Measurements from ENCODE around the gene SLC10A7.
"Not testable (repeated sequence)": the region's sequence is repeated elsewhere in the genome, so short reads cannot be mapped to it uniquely, and the experiment has no call there.

Gene SLC10A7

DNA sequence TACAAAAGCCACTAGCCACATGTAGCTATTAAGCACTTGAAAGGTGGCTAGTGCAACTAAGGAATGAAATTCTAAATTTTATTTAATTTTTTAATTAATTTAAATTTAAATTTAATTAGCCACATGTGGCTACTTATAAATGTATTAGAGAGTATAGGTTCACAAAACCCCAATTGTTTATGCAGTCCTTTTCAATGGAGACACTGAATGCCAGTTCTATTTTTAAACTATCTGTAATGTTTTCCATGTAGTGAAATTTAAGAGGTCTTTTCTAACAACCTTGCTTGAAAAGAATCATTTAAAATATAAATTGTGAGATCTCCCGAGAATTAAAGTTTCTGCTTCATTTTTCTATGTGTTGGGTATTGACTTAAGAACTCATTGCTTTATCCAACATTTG lies 154.4 kb downstream of the SLC10A7 start:
- DNase-seq (ENCODE audit: low read depth in 2 of 2) = no peak

DNA sequence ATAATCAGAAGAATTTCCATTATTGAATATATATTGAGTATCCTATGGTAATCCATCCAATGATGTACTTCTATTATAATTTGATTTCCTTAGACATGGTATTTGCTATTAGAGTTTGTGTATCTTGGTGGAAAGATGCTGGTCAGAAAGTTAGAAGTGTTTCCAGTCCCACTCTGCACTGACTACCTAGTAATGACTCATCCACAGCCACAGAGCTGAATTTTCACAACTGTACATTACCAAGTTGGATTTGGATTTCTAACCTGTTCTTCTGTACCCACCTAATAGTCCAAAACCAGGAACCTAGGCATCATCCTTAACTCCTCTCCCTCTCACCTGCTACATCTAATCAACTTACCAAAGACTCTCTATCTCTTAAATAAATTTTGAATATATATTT lies 162.0 kb downstream of the SLC10A7 start:
- DNase-seq (ENCODE audit: low read depth in 2 of 2) = no peak

DNA sequence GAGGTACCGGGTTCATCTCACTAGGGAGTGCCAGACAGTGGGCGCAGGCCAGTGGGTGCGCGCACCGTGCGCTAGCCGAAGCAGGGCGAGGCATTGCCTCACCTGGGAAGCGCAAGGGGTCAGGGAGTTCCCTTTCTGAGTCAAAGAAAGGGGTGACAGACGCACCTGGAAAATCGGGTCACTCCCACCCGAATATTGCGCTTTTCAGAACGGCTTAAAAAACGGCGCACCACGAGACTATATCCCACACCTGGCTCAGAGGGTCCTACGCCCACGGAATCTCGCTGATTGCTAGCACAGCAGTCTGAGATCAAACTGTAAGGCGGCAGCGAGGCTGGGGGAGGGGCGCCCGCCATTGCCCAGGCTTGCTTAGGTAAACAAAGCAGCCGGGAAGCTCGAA lies 171.6 kb downstream of the SLC10A7 start:
- DNase-seq (ENCODE audit: low read depth in 2 of 2) = not testable (repeated sequence)

DNA sequence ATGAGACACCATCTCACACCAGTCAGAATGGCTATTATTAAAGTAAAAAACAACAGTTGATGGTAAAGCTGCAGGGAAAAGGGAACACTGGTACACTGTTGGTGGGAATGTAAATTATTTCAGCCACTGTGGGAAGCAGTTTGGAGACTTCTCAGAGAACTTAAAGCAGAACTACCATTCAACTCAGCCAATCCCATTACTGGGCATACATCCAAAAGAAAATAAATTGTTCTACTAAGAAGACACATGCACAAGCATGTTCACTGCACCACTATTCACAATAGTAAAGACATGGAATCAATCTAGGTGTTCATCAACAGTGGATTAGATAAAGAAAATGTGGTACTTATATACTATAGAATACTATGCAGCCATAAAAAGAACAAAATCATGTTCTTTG lies 172.4 kb downstream of the SLC10A7 start:
- no peak for DNase-seq (ENCODE audit: low read depth in 2 of 2)

DNA sequence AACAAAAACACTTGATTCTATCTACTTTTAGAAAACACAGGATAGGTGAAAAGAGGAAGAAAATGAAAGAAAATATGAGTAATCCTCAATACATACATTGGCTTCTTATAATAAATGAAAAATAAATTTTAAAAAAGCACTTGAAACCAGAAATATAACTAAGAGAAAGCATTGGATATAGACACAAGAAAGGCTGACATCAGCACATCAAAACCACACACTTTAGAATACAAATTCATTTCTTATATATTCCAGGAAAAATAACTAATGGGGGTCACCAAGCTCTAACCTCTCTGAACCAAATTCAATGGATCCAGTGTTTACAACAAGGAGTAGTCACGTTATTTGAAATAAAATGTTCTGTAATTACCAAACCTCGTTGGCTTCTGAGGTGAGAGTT lies 173.9 kb downstream of the SLC10A7 start:
- DNase-seq (ENCODE audit: low read depth in 2 of 2) = no peak

DNA sequence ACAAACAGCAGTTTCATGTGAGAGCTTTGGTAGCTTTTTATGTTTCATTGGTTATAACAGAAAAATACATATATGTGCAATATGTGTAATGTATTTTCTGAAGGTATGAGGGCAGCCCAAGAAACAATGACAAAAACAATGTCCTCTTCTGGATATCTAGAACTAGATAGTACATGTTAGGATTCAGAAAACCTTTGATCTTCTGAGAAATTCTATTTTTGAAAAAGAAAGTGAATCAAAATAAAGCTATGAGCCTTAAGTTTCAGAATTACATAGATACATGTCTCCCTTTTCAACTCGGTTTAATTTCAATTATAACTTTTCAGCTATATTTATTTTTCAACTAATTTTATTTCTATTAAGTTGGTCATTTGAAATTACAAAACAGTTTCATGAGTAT lies 175.5 kb downstream of the SLC10A7 start:
- DNase-seq (ENCODE audit: low read depth in 2 of 2) = no peak

DNA sequence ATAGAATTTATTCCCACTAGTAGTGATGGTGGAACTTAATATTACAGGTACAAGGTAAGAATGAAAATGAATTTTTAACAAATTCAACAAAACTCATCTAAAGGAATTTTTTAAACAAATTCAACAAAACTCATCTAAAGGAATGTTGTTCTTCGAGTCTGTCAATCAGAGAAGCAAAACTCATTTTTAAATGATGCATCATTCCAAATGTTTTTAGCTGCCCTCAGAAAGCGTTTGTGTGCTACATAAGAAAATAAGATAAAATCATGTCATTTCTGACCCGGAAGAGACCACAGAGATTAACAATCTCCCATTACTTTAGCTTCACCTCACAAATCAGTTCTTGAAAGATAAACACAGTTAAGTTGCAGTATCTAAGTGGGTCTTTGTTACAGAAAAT lies 178.0 kb downstream of the SLC10A7 start:
- no peak for DNase-seq (ENCODE audit: low read depth in 2 of 2)

DNA sequence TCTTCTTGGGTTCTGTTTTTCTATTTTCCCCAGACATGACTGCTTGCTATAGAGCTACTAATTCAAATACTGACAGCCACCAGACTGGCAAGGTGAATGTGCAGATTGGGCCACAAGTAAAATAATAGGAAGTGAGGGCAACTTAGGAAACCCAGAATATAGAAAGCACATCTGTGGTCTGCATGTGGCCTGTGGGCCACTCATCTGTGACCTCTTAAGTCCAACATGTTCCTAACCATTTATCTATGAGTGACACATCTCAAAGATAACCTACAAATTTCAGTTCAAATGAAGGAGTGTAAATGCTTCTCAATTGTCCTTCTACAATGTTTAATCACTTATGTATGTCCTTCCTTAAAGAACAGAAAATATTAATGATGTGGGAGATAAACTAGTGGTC lies 178.5 kb downstream of the SLC10A7 start:
- no peak for DNase-seq (ENCODE audit: low read depth in 2 of 2)

DNA sequence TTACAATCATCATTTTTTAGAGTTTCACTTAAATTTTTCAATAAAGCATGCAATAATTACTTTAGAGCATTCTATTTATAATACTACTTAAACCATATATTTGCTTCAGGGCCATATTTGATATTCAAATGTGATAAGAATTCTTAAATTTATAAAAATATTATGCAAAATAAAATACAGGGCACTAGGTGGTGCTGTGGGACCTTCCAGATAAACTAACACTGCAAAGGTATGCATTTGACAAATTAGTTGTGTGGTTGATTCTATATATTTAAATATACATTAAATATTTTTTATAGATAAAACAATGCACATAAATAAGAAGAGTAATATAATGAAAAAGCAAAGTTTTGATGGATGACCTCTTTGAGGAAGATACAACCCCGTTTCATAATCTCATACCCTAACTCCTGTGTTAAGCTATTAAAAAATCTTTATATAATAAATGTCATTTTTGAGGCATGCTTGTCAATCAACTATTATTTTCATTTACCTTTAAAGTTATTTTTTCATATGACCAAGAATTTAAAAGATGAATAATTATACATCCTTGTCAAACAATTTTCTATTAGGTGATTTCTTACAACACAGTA lies 179.0 kb downstream of the SLC10A7 start:
- peak in 1 of 2 experiments; percentile 8 for DNase-seq (ENCODE audit: low read depth in 2 of 2)

DNA sequence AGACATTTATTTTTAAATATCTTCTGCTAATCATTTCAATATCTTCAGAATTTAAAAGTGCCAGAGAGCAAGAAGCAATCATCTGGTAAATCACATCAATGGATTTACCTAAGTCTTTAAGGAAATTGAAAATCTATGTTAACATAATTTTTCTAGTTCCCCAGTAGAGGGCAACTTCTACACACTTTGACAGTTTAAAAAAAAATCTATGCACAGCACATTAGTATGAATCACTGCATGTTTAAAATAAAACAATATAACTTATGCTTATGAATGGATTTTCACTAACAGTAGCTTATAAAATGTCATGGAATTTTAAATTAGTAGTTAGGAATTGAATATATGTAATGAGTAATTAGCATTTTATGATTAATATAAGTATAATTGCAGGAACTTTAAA lies 180.9 kb downstream of the SLC10A7 start:
- peak in 1 of 2 experiments; percentile 12 for DNase-seq (ENCODE audit: low read depth in 2 of 2)

DNA sequence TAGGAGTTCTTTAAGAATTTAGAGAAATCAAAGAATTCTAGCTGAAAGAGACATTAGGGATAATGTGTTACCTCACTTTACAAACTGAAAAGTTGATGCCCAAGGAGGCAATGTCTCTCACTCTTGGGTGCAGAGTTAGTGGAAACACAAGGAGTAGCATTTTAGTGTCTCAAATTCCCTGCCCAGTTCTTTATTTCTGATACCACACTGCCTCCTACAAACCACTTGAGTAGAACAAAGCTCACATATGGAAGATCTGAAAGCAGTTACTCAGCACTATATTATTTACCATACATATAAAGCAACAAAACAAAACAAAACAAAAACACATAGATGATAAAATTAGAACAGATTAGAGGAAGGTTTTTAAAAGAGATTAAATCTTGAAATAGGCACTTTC lies 183.2 kb downstream of the SLC10A7 start:
- no peak for DNase-seq (ENCODE audit: low read depth in 2 of 2)

DNA sequence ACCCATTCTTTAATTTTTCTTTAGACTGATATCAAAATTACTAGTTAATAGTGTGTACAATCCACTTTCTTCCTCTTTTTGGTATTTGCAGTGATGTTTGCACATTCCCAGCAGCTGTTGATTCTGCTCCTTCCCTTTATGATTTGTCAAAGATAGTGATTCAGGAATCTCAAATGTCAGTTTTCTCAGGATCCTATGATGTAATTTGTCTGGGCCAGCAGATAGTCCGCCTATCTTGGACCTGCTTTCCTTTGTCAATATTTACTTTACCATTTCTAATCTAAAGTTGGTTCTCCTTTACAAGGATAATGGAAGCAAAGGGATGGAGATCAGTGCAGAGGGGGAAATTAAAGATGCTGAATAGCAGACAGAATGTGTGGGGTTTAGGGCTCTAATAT lies 185.3 kb downstream of the SLC10A7 start:
- DNase-seq (ENCODE audit: low read depth in 2 of 2) = no peak

DNA sequence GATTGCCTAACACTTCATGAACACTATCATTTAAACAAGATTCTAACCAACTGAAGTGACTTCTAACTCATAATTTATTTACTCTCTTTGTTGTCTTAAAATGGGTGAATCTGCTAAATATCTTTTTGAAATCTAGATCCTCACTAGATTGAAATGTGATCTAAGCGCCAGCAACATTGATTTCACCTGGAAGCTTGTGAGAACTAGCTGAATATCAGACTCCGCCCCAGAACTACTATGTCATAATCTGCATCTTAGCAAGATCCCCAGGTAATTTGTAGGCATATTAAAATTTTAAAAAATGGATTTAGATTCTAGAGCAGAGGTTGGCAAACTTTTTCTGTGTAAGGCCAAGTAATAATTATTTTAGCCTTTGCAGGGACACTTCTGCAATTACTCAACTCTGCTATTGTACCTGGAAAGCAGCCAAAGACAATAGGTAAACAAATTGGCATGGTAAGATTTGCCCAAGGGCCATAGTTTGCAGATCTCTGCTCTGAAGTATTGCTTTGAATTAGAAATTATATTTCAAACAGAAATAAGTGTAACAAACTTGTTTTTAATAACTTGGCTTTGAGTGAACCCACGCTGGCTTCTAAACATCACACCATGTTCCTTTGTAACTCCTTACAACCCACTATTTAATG lies 185.9 kb downstream of the SLC10A7 start:
- no peak for DNase-seq (ENCODE audit: low read depth in 2 of 2)

DNA sequence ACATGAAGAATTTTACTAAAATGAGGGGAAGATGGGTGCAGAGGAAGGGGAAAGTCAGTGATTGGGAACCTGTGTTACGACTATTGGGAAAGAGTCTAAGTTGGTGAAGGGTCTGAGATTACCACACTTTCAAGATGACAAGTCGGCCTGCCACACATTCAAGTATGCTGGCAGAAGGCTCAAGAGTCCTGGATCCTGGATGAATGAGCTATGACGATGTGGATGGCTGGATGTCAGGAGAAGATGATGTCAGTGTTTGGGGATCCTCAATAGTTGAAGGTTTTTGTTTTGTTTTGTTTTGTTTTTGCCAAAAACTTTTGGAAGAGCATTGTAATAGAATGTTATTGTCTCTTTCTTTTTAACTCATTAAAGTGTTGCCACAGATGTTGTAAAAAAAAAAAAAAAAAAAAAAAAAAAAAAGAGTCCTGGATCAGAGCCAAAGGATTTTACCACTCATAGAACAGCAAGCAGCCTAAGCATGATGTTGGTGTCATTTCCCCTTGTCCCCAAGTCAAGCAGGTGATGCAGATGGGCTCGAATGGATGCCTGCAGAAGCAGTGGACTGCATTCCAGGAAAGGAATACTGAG lies 186.8 kb downstream of the SLC10A7 start:
- no peak for DNase-seq (ENCODE audit: low read depth in 2 of 2)

DNA sequence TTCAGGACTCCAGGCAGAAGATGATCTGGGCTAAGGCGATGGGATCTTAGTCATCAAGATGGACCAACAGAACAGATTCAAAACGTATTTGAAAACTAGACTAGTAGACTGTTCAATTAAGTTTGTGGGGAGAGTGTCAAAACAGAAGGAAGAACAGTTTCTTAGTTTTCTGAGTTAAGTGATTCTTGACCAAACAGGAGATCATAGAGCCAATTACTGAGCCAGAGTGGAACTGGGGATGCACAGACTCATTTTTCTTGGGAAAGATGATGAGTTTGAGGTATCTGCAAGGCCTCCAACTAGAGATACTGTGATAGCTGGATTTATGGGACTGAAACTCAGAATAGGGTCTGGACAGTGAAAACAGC lies 187.9 kb downstream of the SLC10A7 start:
- no peak for DNase-seq (ENCODE audit: low read depth in 2 of 2)

DNA sequence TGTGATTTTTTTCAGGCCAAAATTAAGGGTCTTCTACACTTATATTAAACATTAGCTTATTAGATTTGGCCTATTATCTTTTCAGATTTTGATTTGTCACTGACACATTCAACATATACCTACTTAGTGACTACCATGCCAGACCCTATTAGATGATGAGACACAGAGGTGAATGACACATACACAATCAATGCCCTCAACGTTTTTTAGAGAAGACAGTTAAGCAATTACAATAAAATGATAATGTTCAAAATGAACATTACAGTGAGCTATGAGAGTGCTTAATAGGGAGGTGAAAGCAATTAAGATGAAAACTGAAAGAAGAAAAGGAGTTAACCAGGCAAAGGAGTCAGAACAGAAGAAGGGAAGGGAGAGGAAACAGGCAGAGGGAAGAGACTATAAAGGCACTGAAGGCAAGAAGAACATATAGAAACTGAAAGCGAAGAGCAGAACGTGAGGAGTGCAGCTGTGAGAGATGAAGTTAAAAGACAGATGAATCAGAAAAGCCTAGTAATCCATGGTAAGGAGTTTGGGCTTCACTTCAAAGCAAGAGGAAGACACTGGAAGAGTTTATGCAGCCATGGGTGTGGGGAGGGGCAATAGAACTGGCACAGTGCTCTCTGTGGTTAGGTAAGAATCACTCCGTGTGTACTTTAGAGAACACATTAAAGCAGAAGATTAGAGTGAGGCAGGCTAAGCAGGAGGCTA lies 188.4 kb downstream of the SLC10A7 start:
- peak; percentile 34 to 35 for DNase-seq (ENCODE audit: low read depth in 2 of 2)

DNA sequence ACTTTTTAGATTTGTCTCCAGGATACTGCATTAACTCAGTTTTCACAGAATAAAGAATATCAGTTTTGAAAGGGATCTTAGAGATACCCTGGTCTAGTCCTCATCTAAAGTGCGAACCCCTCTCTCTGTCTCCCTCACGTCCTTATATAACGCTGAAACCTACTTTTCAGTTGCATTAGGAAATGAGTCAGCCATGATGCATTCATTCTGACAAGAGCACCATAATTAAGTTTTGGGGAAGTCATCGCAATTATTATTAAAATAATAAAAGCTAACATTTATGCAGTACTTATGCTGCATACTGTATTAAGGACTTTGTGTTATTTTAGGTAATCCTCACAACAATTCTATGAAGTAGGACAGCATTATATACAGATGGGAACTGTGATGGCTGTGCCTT lies 191.3 kb downstream of the SLC10A7 start:
- DNase-seq (ENCODE audit: low read depth in 2 of 2) = no peak

DNA sequence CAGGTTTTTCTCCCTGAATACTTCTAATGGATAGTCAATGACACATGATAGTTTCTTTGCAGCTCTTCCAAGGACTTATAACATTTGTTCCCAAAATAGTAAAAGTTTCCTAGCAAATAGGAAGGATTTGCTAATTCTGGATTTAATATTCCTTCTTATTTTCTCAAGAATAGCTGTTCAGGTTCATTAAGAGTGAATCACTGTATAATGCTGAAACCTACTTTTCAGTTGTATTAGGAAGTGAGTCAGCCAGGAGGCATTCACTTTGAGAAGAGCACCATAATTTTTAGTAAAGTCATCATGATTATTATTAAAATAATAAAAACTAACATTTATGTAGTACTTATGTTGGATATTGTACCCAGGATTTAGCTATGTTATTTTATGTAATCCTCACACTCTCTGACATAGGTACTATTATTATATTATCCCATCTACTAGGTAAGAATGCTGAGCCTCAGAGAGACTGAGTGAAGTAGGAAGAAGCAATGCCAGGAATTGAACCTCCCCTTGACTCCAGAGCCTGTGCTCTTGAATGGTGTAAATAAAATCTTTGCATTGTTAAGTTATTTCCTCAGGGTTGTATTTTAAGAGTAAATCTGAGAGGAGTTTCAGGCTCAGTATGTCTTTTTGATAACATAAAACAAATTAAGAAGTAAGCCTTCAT lies 192.6 kb downstream of the SLC10A7 start:
- peak; percentile 46 to 58 for DNase-seq (ENCODE audit: low read depth in 2 of 2)

DNA sequence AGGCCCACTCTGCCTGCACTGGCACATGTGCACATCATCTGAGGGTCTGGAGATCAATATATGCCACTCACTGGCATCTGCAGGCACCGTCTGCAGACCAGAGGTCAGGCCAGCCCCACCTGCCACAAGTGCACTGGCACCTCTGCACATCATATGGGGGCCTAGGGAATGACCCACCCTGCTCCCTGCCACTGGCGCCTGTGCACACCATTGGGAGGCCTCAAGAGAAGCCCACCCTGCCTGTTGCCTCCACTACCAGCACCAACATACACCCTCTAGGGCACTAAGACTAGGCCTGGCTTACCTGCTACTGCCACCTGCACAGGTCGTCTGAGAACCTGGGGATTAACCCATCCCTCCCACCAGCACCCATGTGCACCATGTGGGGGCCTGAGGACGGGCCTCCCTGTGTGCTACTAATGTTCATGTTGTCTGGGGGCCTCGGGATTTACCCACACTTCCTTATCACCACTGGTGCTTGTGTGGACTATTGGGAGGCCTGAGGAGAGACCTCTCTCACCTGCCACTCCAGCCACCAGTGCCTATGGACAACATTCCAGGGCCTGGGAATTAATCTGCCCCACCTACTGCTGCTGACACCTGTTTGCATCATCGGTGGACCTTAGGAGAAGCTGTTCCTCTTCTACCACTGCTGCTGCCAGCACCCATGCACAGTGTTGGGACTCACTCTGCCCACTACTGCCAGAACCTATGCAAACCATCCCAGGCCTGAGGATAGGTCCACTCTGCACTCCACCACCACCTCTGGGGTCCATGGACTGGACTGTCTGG lies 193.7 kb downstream of the SLC10A7 start:
- DNase-seq (ENCODE audit: low read depth in 2 of 2) = no peak

DNA sequence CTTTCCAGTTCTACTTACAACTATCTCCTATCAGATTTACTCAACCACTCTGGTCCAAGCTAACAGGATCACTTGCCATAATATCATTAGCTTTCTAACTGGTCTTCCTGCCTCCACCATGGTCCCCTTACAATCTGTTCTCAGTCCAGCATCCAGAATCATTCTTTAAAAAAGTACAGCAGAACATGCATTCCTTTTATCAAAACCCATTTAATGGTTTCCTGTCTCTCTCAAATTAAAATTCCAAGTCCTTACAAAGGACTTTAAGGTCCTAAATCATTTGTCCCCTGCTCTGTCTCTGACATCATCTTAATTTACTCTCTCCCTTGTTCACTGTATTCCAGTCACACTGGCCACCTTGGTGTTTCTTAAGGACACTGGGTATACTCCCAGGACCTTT lies 202.8 kb downstream of the SLC10A7 start:
- DNase-seq (ENCODE audit: low read depth in 2 of 2) = no peak

DNA sequence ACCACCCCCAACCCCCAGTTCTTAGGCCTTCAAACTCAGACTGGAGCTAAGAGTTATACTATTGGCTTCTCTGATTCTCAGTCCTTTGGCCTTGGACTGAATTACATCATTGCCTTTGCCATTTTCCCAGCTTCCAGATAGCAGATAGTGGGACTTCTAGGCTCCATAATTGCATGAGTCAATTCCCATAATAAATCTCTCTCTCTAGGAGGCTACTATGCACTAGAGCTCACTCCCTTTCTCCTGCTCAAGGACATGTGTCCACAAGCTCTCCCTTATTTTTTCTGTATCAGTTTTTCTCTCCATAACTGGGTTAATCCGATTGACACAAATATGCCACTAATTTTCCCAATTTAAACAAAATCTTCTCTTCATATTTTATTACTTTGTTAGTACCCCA lies 204.0 kb downstream of the SLC10A7 start:
- DNase-seq (ENCODE audit: low read depth in 2 of 2) = no peak

DNA sequence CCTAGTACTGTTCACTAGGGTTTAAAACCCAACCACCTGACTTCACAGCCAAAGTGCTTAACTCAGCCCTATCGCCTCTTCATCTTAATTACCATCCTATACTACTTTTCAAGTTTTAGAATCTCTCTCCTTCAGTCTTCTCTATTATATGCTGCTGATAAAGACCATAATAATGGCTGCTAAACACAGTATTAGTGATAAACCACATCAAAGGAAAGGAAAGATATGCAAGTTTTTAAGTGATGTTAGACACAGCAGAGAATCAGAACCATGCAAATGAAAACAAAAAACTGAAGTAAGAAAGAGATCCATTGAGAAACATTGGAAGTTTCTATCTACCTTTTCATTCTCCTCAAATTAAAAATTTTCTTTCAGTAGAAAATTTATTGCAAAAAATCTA lies 206.6 kb downstream of the SLC10A7 start:
- no peak for DNase-seq (ENCODE audit: low read depth in 2 of 2)
